ENCODE measurements around the gene CNKSR2. TPM values are rescaled to one million over a fixed set of nuclear protein-coding genes. Genes with fewer than 3 reads are reported as not detected.

Gene CNKSR2
- total RNA-seq, 4 donors from 2014 or later: 0.73 to 1.6 (median 1.1) TPM

DNA sequence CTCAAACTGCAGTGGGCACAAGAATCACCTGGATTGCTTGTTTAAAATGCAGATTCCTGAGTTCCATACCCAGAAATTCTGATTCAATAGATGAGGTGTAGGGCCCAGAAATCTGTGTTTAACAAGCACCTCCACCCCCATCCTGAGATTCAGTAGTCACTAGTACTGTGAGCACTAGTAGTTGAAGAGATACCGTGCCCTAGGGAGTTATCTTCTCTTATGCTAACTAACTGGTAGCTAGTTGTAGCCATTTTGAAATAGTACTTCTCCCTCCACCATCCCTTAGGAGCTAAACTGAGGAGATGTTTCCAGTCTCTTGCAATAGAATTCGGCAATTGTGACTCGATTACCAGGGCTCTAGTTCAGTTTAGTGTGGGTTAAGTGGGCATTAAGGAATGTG, 265.6 kb downstream of the CNKSR2 start:
- 81% methylated on average over 3 of the region's 3 CpGs for WGBS
- H3K9me3 ChIP-seq: no peaks in the 10 kb centered on the region
- H3K4me3 ChIP-seq: no peak overlapping the region
- no peak for DNase-seq (ENCODE audit: low spot score in 2 of 2)
- H3K27me3 ChIP-seq: no peaks in the 10 kb centered on the region
- TF ChIP-seq, protein P1, sequence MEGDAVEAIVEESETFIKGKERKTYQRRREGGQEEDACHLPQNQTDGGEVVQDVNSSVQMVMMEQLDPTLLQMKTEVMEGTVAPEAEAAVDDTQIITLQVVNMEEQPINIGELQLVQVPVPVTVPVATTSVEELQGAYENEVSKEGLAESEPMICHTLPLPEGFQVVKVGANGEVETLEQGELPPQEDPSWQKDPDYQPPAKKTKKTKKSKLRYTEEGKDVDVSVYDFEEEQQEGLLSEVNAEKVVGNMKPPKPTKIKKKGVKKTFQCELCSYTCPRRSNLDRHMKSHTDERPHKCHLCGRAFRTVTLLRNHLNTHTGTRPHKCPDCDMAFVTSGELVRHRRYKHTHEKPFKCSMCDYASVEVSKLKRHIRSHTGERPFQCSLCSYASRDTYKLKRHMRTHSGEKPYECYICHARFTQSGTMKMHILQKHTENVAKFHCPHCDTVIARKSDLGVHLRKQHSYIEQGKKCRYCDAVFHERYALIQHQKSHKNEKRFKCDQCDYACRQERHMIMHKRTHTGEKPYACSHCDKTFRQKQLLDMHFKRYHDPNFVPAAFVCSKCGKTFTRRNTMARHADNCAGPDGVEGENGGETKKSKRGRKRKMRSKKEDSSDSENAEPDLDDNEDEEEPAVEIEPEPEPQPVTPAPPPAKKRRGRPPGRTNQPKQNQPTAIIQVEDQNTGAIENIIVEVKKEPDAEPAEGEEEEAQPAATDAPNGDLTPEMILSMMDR (IDR thresholded peaks at IDR 0.05): no peak
- TF ChIP-seq EP300 (IDR thresholded peaks at IDR 0.05) (no peak), POLR2AphosphoS5 (IDR thresholded peaks at IDR 0.05) (no peak), POLR2A (IDR thresholded peaks at IDR 0.05) (no peak)
- no peaks in the 10 kb centered on the region for H3K36me3 ChIP-seq
- H3K27ac ChIP-seq: no peak overlapping the region
- H3K4me1 ChIP-seq: no peaks in the 10 kb centered on the region

DNA sequence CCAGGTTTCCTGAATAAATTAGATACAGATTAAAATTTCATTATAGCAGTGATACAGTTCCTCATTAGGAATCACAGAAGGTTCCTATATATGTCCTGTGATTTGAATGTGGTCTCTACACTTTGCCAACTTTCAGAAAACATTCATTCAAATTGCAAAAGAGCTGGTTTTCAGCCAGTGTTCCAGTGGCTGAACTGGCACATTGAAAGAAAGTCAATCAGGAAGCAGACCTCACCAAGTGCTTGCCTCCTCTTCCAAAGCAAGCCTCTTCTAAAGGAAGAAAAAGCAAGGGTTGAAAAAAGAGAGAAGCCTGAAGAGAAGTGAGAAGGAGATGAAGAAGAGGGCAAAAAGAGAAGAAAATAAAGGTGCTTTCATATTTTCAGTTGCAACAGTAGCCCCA, 271.2 kb downstream of the CNKSR2 start:
- TF ChIP-seq EP300 (IDR thresholded peaks at IDR 0.05) (no peak), POLR2AphosphoS5 (IDR thresholded peaks at IDR 0.05) (no peak), POLR2A (IDR thresholded peaks at IDR 0.05) (no peak)
- TF ChIP-seq, protein P1 (IDR thresholded peaks at IDR 0.05): no peak
- Histone ChIP-seq H3K27me3 (no peaks in the 10 kb centered on the region), H3K27ac (no peak overlapping the region), H3K36me3 (no peaks in the 10 kb centered on the region), H3K9me3 (no peaks in the 10 kb centered on the region), H3K4me1 (no peaks in the 10 kb centered on the region), H3K4me3 (no peak overlapping the region)
- DNase-seq (ENCODE audit: low spot score in 2 of 2): no peak

DNA sequence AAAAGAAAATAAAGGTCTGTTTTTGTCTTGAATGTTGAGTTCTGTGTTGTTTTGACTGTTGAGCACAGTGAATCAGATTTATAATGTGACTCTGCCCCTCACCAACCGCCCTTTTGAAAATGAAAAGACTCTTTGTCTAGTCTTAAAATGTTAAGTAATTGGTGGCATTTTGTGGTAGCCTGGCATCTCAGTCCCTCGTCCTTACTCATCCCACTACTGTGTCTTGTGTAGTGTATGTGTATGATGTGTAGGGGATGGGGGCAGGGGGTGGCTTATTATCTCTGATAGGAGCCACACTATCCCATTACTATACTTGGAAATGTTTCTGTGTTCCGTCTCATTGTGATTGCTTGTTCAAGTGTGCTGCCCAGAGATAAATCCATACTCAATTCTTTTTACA, 271.7 kb downstream of the CNKSR2 start:
- H3K27me3 ChIP-seq: no peaks in the 10 kb centered on the region
- no peaks in the 10 kb centered on the region for H3K9me3 ChIP-seq
- DNase-seq (ENCODE audit: low spot score in 2 of 2): no peak
- no peak overlapping the region for H3K27ac ChIP-seq
- no peak for TF ChIP-seq EP300 (IDR thresholded peaks at IDR 0.05)
- TF ChIP-seq POLR2A (IDR thresholded peaks at IDR 0.05): no peak
- TF ChIP-seq, protein P1 (IDR thresholded peaks at IDR 0.05): no peak
- TF ChIP-seq POLR2AphosphoS5 (IDR thresholded peaks at IDR 0.05): no peak
- H3K4me1 ChIP-seq: no peaks in the 10 kb centered on the region
- no peak overlapping the region for H3K4me3 ChIP-seq
- H3K36me3 ChIP-seq: no peaks in the 10 kb centered on the region
- 56% methylated on average over 3 of the region's 3 CpGs for WGBS

DNA sequence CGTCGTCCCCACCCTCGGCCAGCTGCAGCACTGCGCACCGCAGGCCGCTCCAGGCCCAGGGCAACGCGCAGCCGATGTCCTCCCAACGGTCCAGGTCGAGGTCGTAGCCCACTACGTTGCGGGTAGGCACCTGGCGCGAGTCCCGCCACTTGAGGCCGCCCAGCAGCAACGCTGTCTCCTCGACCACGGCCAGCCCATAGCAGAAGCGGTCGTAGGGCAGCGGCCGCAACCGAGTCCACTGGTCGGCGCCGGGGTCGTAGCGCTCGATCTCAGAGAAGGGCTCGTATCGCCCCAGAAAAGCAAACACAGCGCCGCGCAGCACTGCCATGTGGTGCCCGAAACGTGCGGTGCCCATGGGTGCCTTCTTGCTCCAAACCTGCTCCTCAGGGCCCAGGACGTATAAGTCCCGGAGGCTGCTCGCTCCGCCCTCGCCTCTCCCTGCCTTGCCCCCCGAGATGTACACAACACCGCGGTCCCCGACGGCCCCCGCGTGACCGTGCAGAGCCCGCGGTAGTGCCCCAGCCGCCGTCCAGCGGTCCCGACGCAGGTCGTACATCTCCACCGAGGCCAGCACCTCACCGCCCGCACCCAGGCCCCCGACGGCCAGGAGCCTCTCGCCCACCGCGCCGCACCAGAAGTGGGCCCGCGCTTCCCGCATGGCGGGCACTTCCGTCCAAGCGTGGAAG, 281.8 kb downstream of the CNKSR2 start:
- Histone ChIP-seq H3K27ac (no peak overlapping the region), H3K27me3 (peaks cover 17% of the 10 kb centered on the region), H3K36me3 (no peaks in the 10 kb centered on the region), H3K4me3 (no peak overlapping the region), H3K4me1 (no peaks in the 10 kb centered on the region), H3K9me3 (no peaks in the 10 kb centered on the region)
- TF ChIP-seq POLR2A (IDR thresholded peaks at IDR 0.05) (no peak), EP300 (IDR thresholded peaks at IDR 0.05) (no peak), POLR2AphosphoS5 (IDR thresholded peaks at IDR 0.05) (no peak)
- TF ChIP-seq, protein P1 (IDR thresholded peaks at IDR 0.05): no peak
- 65% methylated on average over 17 of the region's 76 CpGs for WGBS
- no peak for DNase-seq (ENCODE audit: low spot score in 2 of 2)

DNA sequence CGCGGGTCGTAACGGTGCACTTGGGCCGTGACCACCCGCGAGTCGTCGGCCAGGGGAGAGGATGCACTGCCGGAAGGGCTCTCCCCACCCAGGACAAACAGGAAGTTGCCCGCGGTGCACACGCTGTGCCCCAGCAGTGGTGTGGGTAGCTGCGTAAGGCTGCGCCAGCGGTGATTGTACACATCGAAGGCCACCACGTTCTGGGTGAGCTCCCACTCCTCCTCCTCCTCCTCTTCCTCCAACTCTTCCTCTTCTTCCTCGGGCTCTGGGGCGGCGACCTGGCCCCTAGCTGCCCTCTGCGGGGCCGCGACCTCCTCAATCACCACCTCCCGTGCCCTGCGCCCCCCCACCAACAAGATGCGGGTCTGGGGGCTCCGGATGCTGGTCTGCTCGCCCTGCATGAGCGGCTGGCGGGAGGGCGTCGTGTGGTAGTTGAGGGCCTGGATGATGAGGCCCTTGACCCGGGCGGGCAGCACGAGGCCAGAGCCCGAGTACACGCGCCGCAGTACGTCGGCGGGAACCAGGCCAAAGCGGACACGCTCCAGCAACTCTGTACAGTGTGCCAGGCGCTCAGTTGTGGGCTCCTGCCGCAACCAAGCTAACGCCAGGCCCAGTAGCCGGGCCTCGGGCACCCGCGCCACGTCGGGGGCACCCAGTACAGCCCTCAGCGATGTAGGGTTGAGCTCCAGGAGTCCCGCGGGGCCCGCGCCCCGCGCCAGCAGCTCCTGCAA, 282.5 kb downstream of the CNKSR2 start:
- Histone ChIP-seq H3K4me1 (no peaks in the 10 kb centered on the region), H3K27ac (no peak overlapping the region), H3K36me3 (no peaks in the 10 kb centered on the region), H3K4me3 (no peak overlapping the region), H3K9me3 (no peaks in the 10 kb centered on the region), H3K27me3 (peaks cover 17% of the 10 kb centered on the region)
- no peak for DNase-seq (ENCODE audit: low spot score in 2 of 2)
- TF ChIP-seq, protein P1 (IDR thresholded peaks at IDR 0.05): no peak
- TF ChIP-seq POLR2A (IDR thresholded peaks at IDR 0.05) (no peak), POLR2AphosphoS5 (IDR thresholded peaks at IDR 0.05) (no peak), EP300 (IDR thresholded peaks at IDR 0.05) (no peak)
- WGBS: 65% methylated on average over 12 of the region's 61 CpGs
